PFSK-1 (cell line): ENCODE data around the gene TCF12.

Source experiments
- POLR2AphosphoS5 ChIP-seq: IDR thresholded peaks from 2 replicates; pipeline ENCODE4 v1.6.1; 2012; ENCODE audit warnings: low read depth, mild to moderate bottlenecking, control low read depth, low read length, moderate library complexity
- SIN3A ChIP-seq: IDR thresholded peaks from 2 replicates; pipeline ENCODE4 v1.6.1; 2012; ENCODE audit warnings: mild to moderate bottlenecking, low read length, moderate library complexity, borderline replicate concordance; ENCODE audit not compliant: insufficient read depth
- TAF1 ChIP-seq: IDR thresholded peaks from 2 replicates; pipeline ENCODE4 v1.6.1; 2012; ENCODE audit warnings: low read length, control low read depth, borderline replicate concordance; ENCODE audit not compliant: insufficient read depth
- TF ChIP-seq, protein P1 (sequence below), 2 experiments: IDR thresholded peaks; 2 replicates each; pipeline versions ENCODE4 v1.6.1 to v1.8.0; 2011 to 2012; ENCODE audit warnings: low read depth in 2 of 2, low read length in 2 of 2, control low read depth in 1 of 2, inconsistent platforms in 1 of 2, mild to moderate bottlenecking in 1 of 2, moderate library complexity in 1 of 2; ENCODE audit not compliant: insufficient read depth in 1 of 2

DNA sequence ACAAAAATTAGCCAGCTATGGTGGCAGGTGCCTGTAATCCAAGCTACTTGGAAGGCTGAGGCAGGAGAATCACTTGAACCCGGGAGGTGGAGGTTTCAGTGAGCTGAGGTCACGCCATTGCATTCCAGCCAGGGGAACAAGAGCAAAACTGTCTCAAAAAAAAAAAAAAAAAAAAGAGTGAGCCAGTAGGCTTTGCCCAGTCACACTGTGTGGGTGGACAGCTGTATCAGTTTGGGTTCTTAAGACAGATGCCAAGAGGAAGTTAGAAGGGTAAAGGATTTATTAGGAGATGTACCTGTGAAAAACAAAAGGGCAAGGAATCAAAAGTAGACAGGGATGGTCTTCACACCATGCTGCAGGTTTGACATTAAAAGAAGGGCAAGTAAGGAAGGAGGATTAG is 371.7 kb downstream of the TCF12 start:
- TF ChIP-seq TAF1: no peak
- no peak for TF ChIP-seq POLR2AphosphoS5
- TF ChIP-seq SIN3A: no peak
- TF ChIP-seq, protein P1, sequence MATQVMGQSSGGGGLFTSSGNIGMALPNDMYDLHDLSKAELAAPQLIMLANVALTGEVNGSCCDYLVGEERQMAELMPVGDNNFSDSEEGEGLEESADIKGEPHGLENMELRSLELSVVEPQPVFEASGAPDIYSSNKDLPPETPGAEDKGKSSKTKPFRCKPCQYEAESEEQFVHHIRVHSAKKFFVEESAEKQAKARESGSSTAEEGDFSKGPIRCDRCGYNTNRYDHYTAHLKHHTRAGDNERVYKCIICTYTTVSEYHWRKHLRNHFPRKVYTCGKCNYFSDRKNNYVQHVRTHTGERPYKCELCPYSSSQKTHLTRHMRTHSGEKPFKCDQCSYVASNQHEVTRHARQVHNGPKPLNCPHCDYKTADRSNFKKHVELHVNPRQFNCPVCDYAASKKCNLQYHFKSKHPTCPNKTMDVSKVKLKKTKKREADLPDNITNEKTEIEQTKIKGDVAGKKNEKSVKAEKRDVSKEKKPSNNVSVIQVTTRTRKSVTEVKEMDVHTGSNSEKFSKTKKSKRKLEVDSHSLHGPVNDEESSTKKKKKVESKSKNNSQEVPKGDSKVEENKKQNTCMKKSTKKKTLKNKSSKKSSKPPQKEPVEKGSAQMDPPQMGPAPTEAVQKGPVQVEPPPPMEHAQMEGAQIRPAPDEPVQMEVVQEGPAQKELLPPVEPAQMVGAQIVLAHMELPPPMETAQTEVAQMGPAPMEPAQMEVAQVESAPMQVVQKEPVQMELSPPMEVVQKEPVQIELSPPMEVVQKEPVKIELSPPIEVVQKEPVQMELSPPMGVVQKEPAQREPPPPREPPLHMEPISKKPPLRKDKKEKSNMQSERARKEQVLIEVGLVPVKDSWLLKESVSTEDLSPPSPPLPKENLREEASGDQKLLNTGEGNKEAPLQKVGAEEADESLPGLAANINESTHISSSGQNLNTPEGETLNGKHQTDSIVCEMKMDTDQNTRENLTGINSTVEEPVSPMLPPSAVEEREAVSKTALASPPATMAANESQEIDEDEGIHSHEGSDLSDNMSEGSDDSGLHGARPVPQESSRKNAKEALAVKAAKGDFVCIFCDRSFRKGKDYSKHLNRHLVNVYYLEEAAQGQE (IDR thresholded peaks at IDR 0.05; ENCODE audit: insufficient read depth in 1 of 2, low read depth in 2 of 2, low read length in 2 of 2): no peak
